HepG2 (cell line): ENCODE data around the gene MAN1A1. TPM values are rescaled to one million over a fixed set of nuclear protein-coding genes. Genes with fewer than 3 reads are reported as not detected.

Experiments used
- AGO2 ChIP-seq: fragments of 200-400 bp; formaldehyde crosslinking; optimal IDR thresholded peaks from 2 replicates; pipeline ENCODE3; 2017; ENCODE audit warnings: mild to moderate bottlenecking, low read depth, low read length, moderate library complexity
- CCDC6 ChIP-seq: sonication (generic); formaldehyde crosslinking; IDR thresholded peaks from 2 replicates; pipeline ENCODE4 v1.8.1; 2022; ENCODE audit warnings: mild to moderate bottlenecking, missing genetic modification reagents, moderate library complexity
- CENPT ChIP-seq: sonication (generic); formaldehyde crosslinking; IDR thresholded peaks from 2 replicates; pipeline ENCODE4 v1.8.0; 2022; ENCODE audit warnings: low read depth, mild to moderate bottlenecking, moderate library complexity, missing genetic modification reagents
- HNRNPL ChIP-seq: fragments of 200-400 bp; formaldehyde crosslinking; IDR thresholded peaks from 2 replicates; pipeline ENCODE4 v1.6.1; 2017; ENCODE audit warnings: mild to moderate bottlenecking, low read depth, low read length
- JARID2 ChIP-seq: sonication (generic); formaldehyde crosslinking; IDR thresholded peaks from 2 replicates; pipeline ENCODE4 v1.8.1; 2023; ENCODE audit warnings: missing genetic modification reagents, inconsistent platforms; ENCODE audit not compliant: insufficient replicate concordance
- NCOA1 ChIP-seq: sonication (generic); formaldehyde crosslinking; IDR thresholded peaks from 2 replicates; pipeline ENCODE4 v1.9.0; 2021; ENCODE audit warnings: missing genetic modification reagents
- PHF20 ChIP-seq: sonication (generic); formaldehyde crosslinking; IDR thresholded peaks from 2 replicates; pipeline ENCODE4 v1.5.0; 2020; ENCODE audit warnings: mild to moderate bottlenecking, missing genetic modification reagents
- SP4 ChIP-seq: sonication (generic); formaldehyde crosslinking; IDR thresholded peaks from 2 replicates; pipeline ENCODE4 v1.8.1; 2023; ENCODE audit warnings: mild to moderate bottlenecking, missing genetic modification reagents
- TOPORS ChIP-seq: sonication (generic); formaldehyde crosslinking; IDR thresholded peaks from 2 replicates; pipeline ENCODE4 v1.8.0; 2023; ENCODE audit warnings: mild to moderate bottlenecking, missing genetic modification reagents
- ZBTB43 ChIP-seq: sonication (generic); formaldehyde crosslinking; conservative IDR thresholded peaks from 2 replicates; pipeline ENCODE4 v1.4.0; 2020; ENCODE audit warnings: missing genetic modification reagents
- ZNF142 ChIP-seq: sonication (generic); formaldehyde crosslinking; IDR thresholded peaks from 2 replicates; pipeline ENCODE4 v1.4.0; 2020; ENCODE audit warnings: missing genetic modification reagents
- ZNF232 ChIP-seq: sonication (generic); formaldehyde crosslinking; IDR thresholded peaks from 2 replicates; pipeline ENCODE4 v1.4.0; 2020; ENCODE audit warnings: missing genetic modification reagents, borderline replicate concordance
- ZNF24 ChIP-seq: fragments of 450-650 bp; IDR thresholded peaks from 2 replicates; pipeline ENCODE4 v1.6.1; 2017; ENCODE audit warnings: antibody characterized with exemption, mild to moderate bottlenecking
- ZNF354B ChIP-seq: sonication (generic); formaldehyde crosslinking; IDR thresholded peaks from 2 replicates; pipeline ENCODE4 v1.8.0; 2022; ENCODE audit warnings: mild to moderate bottlenecking, missing genetic modification reagents
- ZNF543 ChIP-seq: sonication (generic); formaldehyde crosslinking; IDR thresholded peaks from 2 replicates; pipeline ENCODE4 v1.4.0; 2020; ENCODE audit warnings: mild to moderate bottlenecking, missing genetic modification reagents
- ZNF569 ChIP-seq: sonication (generic); formaldehyde crosslinking; IDR thresholded peaks from 2 replicates; pipeline ENCODE4 v1.5.0; 2020; ENCODE audit warnings: mild to moderate bottlenecking, missing genetic modification reagents, moderate library complexity, borderline replicate concordance
- ZNF605 ChIP-seq: sonication (generic); formaldehyde crosslinking; IDR thresholded peaks from 2 replicates; pipeline ENCODE4 v1.8.0; 2022; ENCODE audit warnings: mild to moderate bottlenecking, missing genetic modification reagents
- polyA plus RNA-seq, 8 experiments: library from polyadenylated mRNA; depleted of rRNA in 3 of 8; stranded (reverse) in 7 of 8; unstranded in 1 of 8; fragments of >200 nt; fragmentation: Illumina TruSeq in 4 of 8; extraction: Trizol in 4 of 8; gene quantifications; 2 replicates each; pipeline versions ENCODE4 v1.2.1 to v1.2.3, GENCODE V29; 2011 to 2016; ENCODE audit warnings: low read depth in 4 of 8, missing spikeins in 1 of 8, mixed read lengths in 1 of 8; ENCODE audit not compliant: insufficient read depth in 1 of 8
- total RNA-seq, 5 experiments: library from RNA; depleted of rRNA; stranded (reverse); fragments of >200 nt; fragmentation: Illumina TruSeq; extraction: Trizol; gene quantifications; 2 replicates each; pipeline ENCODE4 v1.2.3, GENCODE V29; 2016; ENCODE audit warnings: low read depth in 1 of 5

MAN1A1 gene
- total and polyA plus RNA-seq, 2 of the 13 experiments (the other 11 are each of a cell fraction or from before 2014, with no cell fraction given) = 156 to 236 TPM

GRCh38 chr6:119348748-119349360 lies 707 bp downstream of the MAN1A1 start (continued):
- TF ChIP-seq ZNF142 (CRISPR knock-in tag) (0 out of 2 replicates have a peak, but pooled peaks have one; percentile 11), ZNF543 (CRISPR knock-in tag) (no peak), ZNF569 (no peak; the same call in 1 of the 2 replicates), TOPORS (0 out of 2 replicates have a peak, but pooled peaks have one; percentile 62), ZNF232 (CRISPR knock-in tag) (no peak), NCOA1 (CRISPR knock-in tag) (0 out of 2 replicates have a peak, but pooled peaks have one; percentile 15), JARID2 (no peak), HNRNPL (peak; percentile 32; the same call in 1 of the 2 replicates), CENPT (CRISPR knock-in tag) (peak; percentile 54; the same call in 1 of the 2 replicates), AGO2 (peak; percentile 99), ZBTB43 (CRISPR knock-in tag) (0 out of 2 replicates have a peak, but pooled peaks have one; percentile 5), ZNF605 (CRISPR knock-in tag) (no peak), CCDC6 (CRISPR knock-in tag) (0 out of 2 replicates have a peak, but pooled peaks have one; percentile 47), SP4 (CRISPR knock-in tag) (no peak), ZNF24 (0 out of 2 replicates have a peak, but pooled peaks have one; percentile 4), ZNF354B (CRISPR knock-in tag) (no peak), PHF20 (CRISPR knock-in tag) (no peak)
